Activated CD8-positive, alpha-beta memory T cell treated with anti-CD3 and anti-CD28 coated beads, Interleukin-2, amount 10 ng/mL, durations not matched to agents 7 days and 5 days (primary cell): Measurements from ENCODE around the gene AMDHD1. TPM values are rescaled to one million over a fixed set of nuclear protein-coding genes. Genes with fewer than 3 reads are reported as not detected.
"Not testable (repeated sequence)": the region's sequence is repeated elsewhere in the genome, so short reads cannot be mapped to it uniquely, and the experiment has no call there.

Source experiments
- ATAC-seq: fragments of 150-1000 bp; cut with Tn5 transposase; one replicate; pipeline ENCODE4 v1.10.0; 2021; ENCODE audit warnings: moderate library complexity
- CTCF ChIA-PET: fragments of 350-600 bp; sonication (Branson Sonifier 250); formaldehyde crosslinking; loops from one replicate; lab custom pipeline; 2021; ENCODE audit warnings: antibody characterized with exemption; lab: Charles Lee
- DNase-seq: peaks from one replicate; pipeline ENCODE4 v3.0.0-alpha.2; 2020
- H3K27ac Mint-ChIP-seq: one replicate; pipeline ENCODE4 v1.8.0; 2021; ENCODE audit warnings: mild to moderate bottlenecking, mixed read lengths
- H3K27me3 Mint-ChIP-seq: one replicate; pipeline ENCODE4 v1.8.0; 2021; ENCODE audit warnings: mixed read lengths
- H3K36me3 Mint-ChIP-seq: one replicate; pipeline ENCODE4 v1.8.0; 2021; ENCODE audit warnings: mild to moderate bottlenecking, mixed read lengths
- H3K4me1 Mint-ChIP-seq: one replicate; pipeline ENCODE4 v1.8.0; 2021; ENCODE audit warnings: mixed read lengths
- H3K4me3 Mint-ChIP-seq: one replicate; pipeline ENCODE4 v1.8.0; 2021; ENCODE audit warnings: mild to moderate bottlenecking, moderate library complexity, mixed read lengths
- H3K9me3 Mint-ChIP-seq: one replicate; pipeline ENCODE4 v1.8.0; 2022; ENCODE audit warnings: low read depth, mixed read lengths
- total RNA-seq, 2 experiments: library from RNA; stranded (reverse); gene quantifications; one replicate each; pipeline ENCODE4 v1.2.3, GENCODE V29; 2021

The AMDHD1 gene
- total RNA-seq, 2 experiments from 2014 or later = 1.3 to 1.4 TPM

- Mint-ChIP-seq H3K4me3 (no peak overlapping the region), H3K9me3 (no peaks in the 10 kb centered on the region), H3K4me1 (no peaks in the 10 kb centered on the region), H3K27me3 (peaks cover 17% of the 10 kb centered on the region), H3K27ac (no peak overlapping the region), H3K36me3 (no peaks in the 10 kb centered on the region)
- ATAC-seq = no peak
- CTCF ChIA-PET = no interaction called here
- no peak for DNase-seq
These were observed 6.5 kb downstream of the AMDHD1 start for GRCh38 chr12:95949477-95950206.

DNA sequence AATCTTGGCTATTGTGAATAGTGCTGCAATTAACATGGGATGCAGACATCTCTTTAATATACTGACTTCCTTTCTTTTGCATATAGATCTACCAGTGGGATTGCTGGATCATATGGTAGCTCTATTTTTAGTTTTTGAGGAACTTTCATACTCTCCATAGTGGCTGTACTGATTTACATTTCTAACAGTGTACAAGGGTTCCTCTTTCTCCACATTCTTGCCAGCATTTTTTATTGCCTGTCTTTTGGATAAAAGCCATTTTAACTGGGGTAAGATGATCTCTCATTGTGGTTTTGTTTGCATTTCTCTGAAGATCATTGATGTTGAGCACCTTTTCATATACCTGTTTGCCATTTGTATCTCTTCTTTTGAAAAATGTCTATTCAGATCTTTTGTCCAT, 8.4 kb downstream of the AMDHD1 start:
- H3K27ac Mint-ChIP-seq = no peak overlapping the region
- H3K4me1 Mint-ChIP-seq = no peaks in the 10 kb centered on the region
- H3K4me3 Mint-ChIP-seq = no peak overlapping the region
- CTCF ChIA-PET = no interaction called here
- DNase-seq (no peak), ATAC-seq (no peak)
- no peaks in the 10 kb centered on the region for H3K36me3 Mint-ChIP-seq
- peaks cover 17% of the 10 kb centered on the region for H3K27me3 Mint-ChIP-seq
- no peaks in the 10 kb centered on the region for H3K9me3 Mint-ChIP-seq

DNA sequence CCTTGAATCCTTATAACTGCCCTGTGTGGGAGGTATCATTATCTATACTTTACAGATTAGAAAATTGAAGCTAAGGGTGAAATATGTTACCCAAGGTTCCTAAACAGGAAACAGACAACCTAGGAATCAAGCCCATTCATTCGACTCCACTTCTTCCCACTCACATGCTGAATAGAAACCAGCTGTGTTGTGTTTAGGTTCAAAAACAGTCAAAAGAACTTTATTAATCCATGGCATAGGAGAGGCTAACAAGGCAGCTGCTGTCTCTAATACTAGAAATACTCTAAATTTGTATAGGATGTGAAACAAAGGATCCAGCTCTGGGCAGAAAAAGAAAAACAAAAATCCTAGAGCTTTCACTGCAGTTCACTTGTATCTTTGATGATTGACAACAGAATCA, 9.9 kb downstream of the AMDHD1 start:
- DNase-seq (no peak), ATAC-seq (no peak)
- Mint-ChIP-seq H3K27ac (no peak overlapping the region), H3K9me3 (no peaks in the 10 kb centered on the region), H3K27me3 (peaks cover 17% of the 10 kb centered on the region), H3K36me3 (no peaks in the 10 kb centered on the region), H3K4me1 (no peaks in the 10 kb centered on the region), H3K4me3 (no peak overlapping the region)
- CTCF ChIA-PET = no interaction called here

- ATAC-seq (no peak), DNase-seq (no peak)
- CTCF ChIA-PET = no interaction called here
- Mint-ChIP-seq H3K27ac (no peak overlapping the region), H3K4me3 (no peak overlapping the region), H3K4me1 (no peaks in the 10 kb centered on the region), H3K36me3 (no peaks in the 10 kb centered on the region), H3K27me3 (peaks cover 12% of the 10 kb centered on the region), H3K9me3 (no peaks in the 10 kb centered on the region)
These were observed 12.5 kb downstream of the AMDHD1 start for GRCh38 chr12:95955549-95956159.

GRCh38 chr12:95956557-95957145, 13.5 kb downstream of the AMDHD1 start:
- no peaks in the 10 kb centered on the region for H3K9me3 Mint-ChIP-seq
- ATAC-seq (no peak), DNase-seq (no peak)
- H3K4me3 Mint-ChIP-seq = no peak overlapping the region
- no peaks in the 10 kb centered on the region for H3K4me1 Mint-ChIP-seq
- CTCF ChIA-PET = interaction anchor here (0.7 to 2.6 kb wide), 3 partner anchors 14 to 43 kb away, joined by 3 to 10 read pairs (median 4); partner anchors contain the start of genes AMDHD1 and CCDC38
- H3K27me3 Mint-ChIP-seq = peaks cover 4% of the 10 kb centered on the region
- no peak overlapping the region for H3K27ac Mint-ChIP-seq
- H3K36me3 Mint-ChIP-seq = no peaks in the 10 kb centered on the region

DNA sequence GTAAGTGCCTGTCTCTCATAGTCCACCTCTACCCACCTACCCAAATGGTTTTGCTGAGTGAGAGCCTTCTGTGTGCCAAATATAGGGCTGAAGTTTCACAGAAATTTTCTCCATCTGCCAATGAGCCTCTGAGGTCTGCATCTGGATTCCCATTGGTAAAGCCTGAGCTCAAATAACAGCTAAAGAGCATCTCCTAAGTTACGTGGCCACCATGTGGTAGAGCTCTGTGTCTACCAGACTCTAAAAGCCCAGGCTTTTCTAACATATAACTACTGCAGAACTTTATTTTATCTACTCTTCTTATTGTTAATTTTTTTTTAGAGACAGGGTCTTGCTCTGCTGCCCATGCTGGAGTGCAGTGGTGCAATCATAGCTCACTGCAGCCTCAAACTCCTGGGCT, 16.0 kb downstream of the AMDHD1 start:
- Mint-ChIP-seq H3K4me1 (no peaks in the 10 kb centered on the region), H3K27ac (no peak overlapping the region), H3K4me3 (no peak overlapping the region), H3K36me3 (no peaks in the 10 kb centered on the region), H3K9me3 (no peaks in the 10 kb centered on the region), H3K27me3 (no peaks in the 10 kb centered on the region)
- DNase-seq (no peak), ATAC-seq (no peak)
- CTCF ChIA-PET = interaction anchor here (1.7 to 2.6 kb wide), 4 partner anchors 14 to 41 kb away, joined by 5 to 12 read pairs (median 8); partner anchors contain the start of genes AMDHD1 and CCDC38

DNA sequence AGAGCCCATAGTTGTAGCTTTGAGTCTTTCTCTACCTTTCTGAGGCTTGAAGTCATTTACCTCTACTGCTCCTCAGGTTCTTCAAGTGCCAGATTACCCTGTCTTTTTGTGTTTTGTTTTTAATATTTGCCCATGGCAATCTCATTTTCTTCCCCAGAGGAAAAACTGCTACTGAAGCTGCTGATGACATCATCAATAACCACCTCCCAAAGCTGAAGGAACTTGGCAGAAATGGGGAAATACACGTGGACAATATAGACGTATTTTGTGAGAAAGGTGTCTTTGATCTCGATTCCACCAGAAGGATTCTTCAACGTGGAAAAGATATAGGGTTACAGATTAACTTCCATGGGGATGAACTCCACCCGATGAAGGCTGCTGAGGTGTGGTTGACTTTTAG, 17.1 kb downstream of the AMDHD1 start:
- DNase-seq (no peak), ATAC-seq (no peak)
- Mint-ChIP-seq H3K27ac (no peak overlapping the region), H3K4me1 (no peaks in the 10 kb centered on the region), H3K4me3 (no peak overlapping the region), H3K36me3 (no peaks in the 10 kb centered on the region), H3K27me3 (no peaks in the 10 kb centered on the region), H3K9me3 (no peaks in the 10 kb centered on the region)
- CTCF ChIA-PET = interaction anchor here (1.8 to 2.1 kb wide), 2 partner anchors 38 to 42 kb away, joined by 5 to 12 read pairs; no protein-coding TSS in a partner anchor

DNA sequence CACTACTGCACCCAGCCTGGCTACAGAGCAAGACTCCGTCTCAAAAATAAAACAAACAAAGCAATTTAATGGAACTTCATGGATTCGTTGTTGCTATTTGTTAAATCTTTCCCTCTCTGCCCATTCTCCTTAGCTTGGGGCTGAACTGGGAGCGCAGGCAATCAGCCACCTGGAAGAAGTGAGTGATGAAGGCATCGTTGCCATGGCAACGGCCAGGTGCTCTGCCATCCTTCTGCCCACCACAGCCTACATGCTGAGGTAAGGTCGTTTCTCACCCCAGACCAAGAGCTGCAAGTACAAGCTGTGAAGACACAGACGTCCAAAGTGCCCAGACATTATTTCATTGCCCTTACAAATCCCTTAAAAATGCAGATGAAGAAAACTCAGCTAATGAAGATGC, 19.1 kb downstream of the AMDHD1 start:
- CTCF ChIA-PET = interaction anchor here (1.5 kb wide), 1 partner anchor 21 kb away, joined by 4 read pairs; the partner anchor contains the start of gene CCDC38
- Mint-ChIP-seq H3K27me3 (no peaks in the 10 kb centered on the region), H3K4me1 (no peaks in the 10 kb centered on the region), H3K9me3 (no peaks in the 10 kb centered on the region), H3K4me3 (no peak overlapping the region), H3K27ac (no peak overlapping the region), H3K36me3 (no peaks in the 10 kb centered on the region)
- ATAC-seq = no peak
- DNase-seq = no peak

DNA sequence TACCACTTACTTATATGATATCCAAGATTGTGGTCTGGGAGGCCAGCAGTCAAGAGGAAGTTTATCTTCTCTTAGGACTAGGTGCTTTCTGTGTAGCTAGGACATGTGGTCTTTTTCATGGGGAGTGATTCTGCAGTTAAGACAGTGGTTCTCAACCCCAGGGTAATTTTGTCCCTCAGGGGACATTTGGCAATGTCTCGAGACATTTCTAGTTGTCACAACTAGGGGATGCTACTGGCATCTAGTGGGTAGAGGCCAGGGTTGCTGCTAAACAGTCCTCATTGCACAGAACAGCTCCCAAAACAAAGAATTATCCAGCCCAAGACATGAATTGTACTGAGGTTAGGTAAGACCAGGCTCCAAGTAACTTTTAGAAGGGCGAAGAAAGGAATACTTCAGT, 20.0 kb downstream of the AMDHD1 start:
- no peak overlapping the region for H3K4me3 Mint-ChIP-seq
- H3K27ac Mint-ChIP-seq = no peak overlapping the region
- H3K27me3 Mint-ChIP-seq = no peaks in the 10 kb centered on the region
- CTCF ChIA-PET = interaction anchor here (1.5 kb wide), 1 partner anchor 21 kb away, joined by 4 read pairs; the partner anchor contains the start of gene CCDC38
- DNase-seq = no peak
- H3K36me3 Mint-ChIP-seq = no peaks in the 10 kb centered on the region
- no peaks in the 10 kb centered on the region for H3K9me3 Mint-ChIP-seq
- no peak for ATAC-seq
- H3K4me1 Mint-ChIP-seq = no peaks in the 10 kb centered on the region

GRCh38 chr12:95966287-95966870, 23.2 kb downstream of the AMDHD1 start:
- CTCF ChIA-PET = interaction anchor here (1.0 to 1.8 kb wide), 2 partner anchors 48 to 54 kb away, joined by 3 to 7 read pairs; no protein-coding TSS in a partner anchor
- DNase-seq (no peak), ATAC-seq (no peak)
- no peaks in the 10 kb centered on the region for H3K36me3 Mint-ChIP-seq
- no peak overlapping the region for H3K27ac Mint-ChIP-seq
- no peak overlapping the region for H3K4me3 Mint-ChIP-seq
- no peaks in the 10 kb centered on the region for H3K27me3 Mint-ChIP-seq
- no peaks in the 10 kb centered on the region for H3K4me1 Mint-ChIP-seq
- H3K9me3 Mint-ChIP-seq = no peaks in the 10 kb centered on the region

DNA sequence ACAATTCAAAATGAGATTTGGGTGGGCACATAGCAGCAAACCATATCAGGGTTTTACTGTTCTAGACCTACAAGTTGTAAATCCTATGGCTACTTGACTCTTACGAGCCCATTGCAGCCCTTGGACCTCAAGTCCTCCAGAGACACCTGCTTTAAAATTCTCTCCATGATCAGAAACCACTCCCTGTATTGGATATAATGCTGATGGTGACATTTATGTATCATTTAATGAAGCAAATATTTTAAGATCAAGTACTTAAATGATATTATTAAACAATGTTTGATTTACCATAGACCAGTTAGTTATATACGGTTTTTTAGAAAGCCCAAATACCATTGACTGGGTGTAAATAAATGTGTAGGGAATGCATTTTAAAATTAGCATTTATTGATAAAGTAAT, 24.2 kb downstream of the AMDHD1 start:
- no peak for DNase-seq
- Mint-ChIP-seq H3K27ac (no peak overlapping the region), H3K4me1 (no peaks in the 10 kb centered on the region), H3K4me3 (no peak overlapping the region), H3K27me3 (no peaks in the 10 kb centered on the region), H3K9me3 (no peaks in the 10 kb centered on the region), H3K36me3 (no peaks in the 10 kb centered on the region)
- CTCF ChIA-PET = no interaction called here
- ATAC-seq = no peak

- H3K4me3 Mint-ChIP-seq, H3K27ac Mint-ChIP-seq, H3K36me3 Mint-ChIP-seq, H3K4me1 Mint-ChIP-seq, H3K27me3 Mint-ChIP-seq, DNase-seq, CTCF ChIA-PET, H3K9me3 Mint-ChIP-seq, ATAC-seq: not testable (repeated sequence)
These were observed 26.0 kb downstream of the AMDHD1 start for GRCh38 chr12:95969116-95969515.

DNA sequence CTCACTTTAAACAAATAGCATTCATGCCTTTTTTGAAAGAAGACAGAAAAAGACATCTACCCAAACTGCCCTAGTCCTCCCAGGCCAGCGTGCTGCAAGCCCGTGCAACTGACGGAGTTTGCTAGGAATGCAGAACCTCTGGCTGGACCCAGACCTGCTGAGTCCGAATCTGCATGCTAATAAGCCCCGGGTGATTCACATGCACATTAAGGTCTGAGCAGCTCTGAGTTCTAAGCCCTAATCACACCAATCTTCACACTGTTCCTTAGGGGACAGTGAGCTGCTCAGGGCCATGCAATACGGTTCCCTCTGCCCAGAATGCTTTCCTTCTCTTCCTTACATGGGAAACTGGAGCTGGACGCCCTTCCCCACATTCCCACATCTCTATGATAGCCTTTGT, 27.8 kb downstream of the AMDHD1 start:
- no peaks in the 10 kb centered on the region for H3K27me3 Mint-ChIP-seq
- H3K9me3 Mint-ChIP-seq = no peaks in the 10 kb centered on the region
- DNase-seq (no peak), ATAC-seq (no peak)
- no peak overlapping the region for H3K27ac Mint-ChIP-seq
- CTCF ChIA-PET = interaction anchor here (1.1 kb wide), 1 partner anchor 53 kb away, joined by 3 read pairs; no protein-coding TSS in a partner anchor
- H3K36me3 Mint-ChIP-seq = no peaks in the 10 kb centered on the region
- no peaks in the 10 kb centered on the region for H3K4me1 Mint-ChIP-seq
- H3K4me3 Mint-ChIP-seq = no peak overlapping the region
